CD4-positive, alpha-beta T cell (primary cell): Measurements from ENCODE around the gene COA6. TPM values are rescaled to one million over a fixed set of nuclear protein-coding genes. Genes with fewer than 3 reads are reported as not detected.
A peak's percentile ranks its signal among the peaks of the same experiment; 100 is the strongest.
"Not testable (repeated sequence)": the region's sequence is repeated elsewhere in the genome, so short reads cannot be mapped to it uniquely, and the experiment has no call there.

ENCODE experiments used
- ATAC-seq: fragments of 200-7000 bp; cut with Tn5 transposase; one replicate; pipeline ENCODE4 v1.10.0; 2022; ENCODE audit warnings: mild to moderate bottlenecking; ENCODE audit not compliant: poor library complexity
- CTCF ChIA-PET: fragments of 350-600 bp; sonication (Branson Sonifier 250); formaldehyde crosslinking; loops from one replicate; lab custom pipeline; 2021; ENCODE audit warnings: antibody characterized with exemption, inconsistent platforms; lab: Charles Lee
- POLR2A ChIA-PET: fragments of 350-600 bp; sonication (Branson Sonifier 250); formaldehyde crosslinking; loops from one replicate; lab custom pipeline; 2021; ENCODE audit warnings: antibody characterized with exemption, inconsistent platforms; lab: Charles Lee
- DNase-seq, 14 experiments: peaks; one replicate each; pipeline ENCODE4 v3.0.0-alpha.2; 2013 to 2020; ENCODE audit warnings: mixed read lengths in 2 of 14
- H3K27ac ChIP-seq, 2 donors: one replicate each; pipeline versions ENCODE4 v1.5.1 to v1.7.0; 2013; ENCODE audit warnings: low read length in 2 of 2, low read depth in 1 of 2, mild to moderate bottlenecking in 1 of 2
- H3K27me3 ChIP-seq, 2 experiments: 1 replicate in 1 of 2; 2 replicates in 1 of 2; pipeline versions ENCODE4 v1.6.1 to v1.7.0; 2013; ENCODE audit warnings: low read length in 2 of 2, control low read depth in 1 of 2, mild to moderate bottlenecking in 1 of 2, moderate library complexity in 1 of 2; ENCODE audit not compliant: insufficient read depth in 2 of 2, control insufficient read depth in 1 of 2
- H3K36me3 ChIP-seq: one replicate; pipeline ENCODE4 v1.6.1; 2013; ENCODE audit warnings: low read length, control low read depth; ENCODE audit not compliant: insufficient read depth
- H3K4me1 ChIP-seq: one replicate; pipeline ENCODE4 v1.6.1; 2013; ENCODE audit warnings: low read length, control low read depth; ENCODE audit not compliant: insufficient read depth
- H3K4me3 ChIP-seq: one replicate; pipeline ENCODE4 v1.5.1; 2013; ENCODE audit warnings: mild to moderate bottlenecking, low read length, moderate library complexity
- H3K9me3 ChIP-seq, 2 experiments: 1 replicate in 1 of 2; 2 replicates in 1 of 2; pipeline versions ENCODE4 v1.6.1 to v1.7.0; 2013; ENCODE audit warnings: low read length in 2 of 2, mild to moderate bottlenecking in 2 of 2, control low read depth in 1 of 2, moderate library complexity in 1 of 2; ENCODE audit not compliant: control insufficient read depth in 1 of 2, insufficient read depth in 1 of 2
- H3K27ac Mint-ChIP-seq: one replicate; pipeline ENCODE4 v1.8.0; 2020; ENCODE audit warnings: mixed read lengths
- H3K27me3 Mint-ChIP-seq: one replicate; pipeline ENCODE4 v1.8.0; 2021; ENCODE audit warnings: mixed read lengths
- H3K36me3 Mint-ChIP-seq: one replicate; pipeline ENCODE4 v1.8.0; 2021; ENCODE audit warnings: low read depth, mixed read lengths
- H3K4me1 Mint-ChIP-seq: one replicate; pipeline ENCODE4 v1.8.0; 2021; ENCODE audit warnings: low read depth, mixed read lengths
- H3K4me3 Mint-ChIP-seq: one replicate; pipeline ENCODE4 v1.8.0; 2020; ENCODE audit warnings: mild to moderate bottlenecking, mixed read lengths
- H3K9me3 Mint-ChIP-seq: one replicate; pipeline ENCODE4 v1.8.0; 2020; ENCODE audit warnings: mixed read lengths
- CTCF ChIP-seq: fragments of 200-600 bp; IDR thresholded peaks from one replicate; pipeline ENCODE4 v1.8.0; 2022; ENCODE audit warnings: antibody characterized with exemption, mild to moderate bottlenecking
- intact Hi-C, 2 experiments: fragments of 100-400 bp; cut with DNase I in 1 of 2; cut with micrococcal nuclease in 1 of 2; formaldehyde crosslinking; loops; one replicate each; pipeline versions ENCODE4 v1.15.1 to v1.9.0; 2023 to 2025; cut with DNase I, micrococcal nuclease
- total RNA-seq, 174 experiments: library from RNA in 2 of 174; stranded (reverse) in 2 of 174; gene quantifications; one replicate each; pipeline ENCODE4 v1.2.3 and lab custom pipeline; 2021 to 2026

The COA6 gene
- total RNA-seq, 2 experiments from 2014 or later = 10.0 to 12.2 TPM

DNA sequence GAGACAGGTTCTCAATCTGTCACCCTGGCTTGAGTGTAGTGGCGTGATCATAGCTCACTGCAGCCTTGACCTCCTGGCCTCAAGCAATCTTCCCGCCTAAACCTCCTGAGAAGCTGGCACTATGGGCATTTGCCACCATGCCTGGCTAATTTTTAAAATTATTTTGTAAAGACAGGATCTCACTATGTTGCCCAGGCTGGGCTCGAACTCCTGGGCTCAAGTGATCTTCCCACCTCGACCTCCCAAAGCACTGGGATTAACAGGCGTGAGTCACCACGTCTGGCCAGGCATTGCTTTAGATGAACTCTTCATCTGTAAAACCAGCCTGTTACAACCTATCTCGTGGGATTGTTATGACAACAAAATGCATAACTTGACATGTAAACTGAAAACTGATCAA, 2.4 kb downstream of the COA6 start:
- peaks cover 69% of the 10 kb centered on the region for H3K4me1 Mint-ChIP-seq
- Histone ChIP-seq H3K27me3 (no peaks in the 10 kb centered on the region), H3K27ac (no peak overlapping the region), H3K36me3 (peaks cover 39% of the 10 kb centered on the region), H3K4me3 (no peak overlapping the region), H3K4me1 (peaks cover 31% of the 10 kb centered on the region), H3K9me3 (no peaks in the 10 kb centered on the region)
- peak overlapping the region; percentile 74 for H3K4me3 Mint-ChIP-seq
- no peak for ATAC-seq
- H3K27me3 Mint-ChIP-seq = no peaks in the 10 kb centered on the region
- peak overlapping the region; percentile 71 for H3K27ac Mint-ChIP-seq
- ChIA-PET POLR2A (no interaction called here), CTCF (no interaction called here)
- peaks cover 76% of the 10 kb centered on the region for H3K36me3 Mint-ChIP-seq
- intact Hi-C loops = loop anchor here (2.0 to 10.0 kb wide), 3 partner anchors 51 to 949 kb away; partner anchors contain the start of genes TARBP1 (in 2 of the 2), ARID4B (in 1 of the 2) and GGPS1 (in 1 of the 2)
- H3K9me3 Mint-ChIP-seq = no peaks in the 10 kb centered on the region
- no peak for DNase-seq
- TF ChIP-seq CTCF = no peak

DNA sequence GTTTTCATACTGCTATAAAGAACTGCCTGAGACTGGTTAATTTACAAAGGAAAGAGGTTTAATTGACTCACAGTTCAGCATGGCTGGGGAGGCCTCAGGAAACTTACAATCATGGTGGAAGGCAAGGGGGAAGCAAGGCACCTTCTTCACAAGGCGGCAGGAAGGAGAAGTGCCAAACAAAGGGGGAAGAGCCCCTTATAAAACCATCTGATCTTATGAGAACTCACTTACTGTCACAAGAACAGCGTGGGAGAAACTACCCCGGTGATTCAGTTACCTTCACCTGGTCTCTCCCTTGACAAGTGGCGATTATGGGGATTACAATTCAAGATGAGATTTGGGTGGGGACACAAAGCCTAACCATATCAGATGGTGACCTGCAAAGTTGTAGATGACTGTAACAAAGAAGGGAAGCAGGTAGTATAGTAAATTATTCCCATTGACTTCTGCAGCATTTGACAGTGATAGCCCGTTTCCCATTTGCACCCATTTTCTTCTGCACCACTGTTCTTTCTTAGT, 6.4 kb downstream of the COA6 start:
- POLR2A ChIA-PET = interaction anchor here (0.7 kb wide), 1 partner anchor 11 kb away, joined by 3 read pairs; no protein-coding TSS in a partner anchor
- not testable (repeated sequence) for H3K9me3 ChIP-seq, ATAC-seq, H3K9me3 Mint-ChIP-seq, H3K27me3 ChIP-seq, H3K27ac ChIP-seq, H3K4me3 ChIP-seq, DNase-seq, H3K27me3 Mint-ChIP-seq, H3K4me3 Mint-ChIP-seq
- Histone ChIP-seq H3K36me3 (peaks cover 67% of the 10 kb centered on the region), H3K4me1 (peaks cover 24% of the 10 kb centered on the region)
- Mint-ChIP-seq H3K4me1 (peaks cover 50% of the 10 kb centered on the region), H3K36me3 (peaks cover 90% of the 10 kb centered on the region), H3K27ac (peak overlapping the region; percentile 4)
- CTCF ChIA-PET = interaction anchor here (0.7 kb wide), 1 partner anchor 1361 kb away, joined by 3 read pairs; no protein-coding TSS in a partner anchor
- intact Hi-C loops = loop anchor here (10.0 kb wide), 2 partner anchors 95 to 945 kb away; partner anchors contain the start of genes TARBP1 (in 2 of the 2), ARID4B (in 1 of the 2) and GGPS1 (in 1 of the 2)

DNA sequence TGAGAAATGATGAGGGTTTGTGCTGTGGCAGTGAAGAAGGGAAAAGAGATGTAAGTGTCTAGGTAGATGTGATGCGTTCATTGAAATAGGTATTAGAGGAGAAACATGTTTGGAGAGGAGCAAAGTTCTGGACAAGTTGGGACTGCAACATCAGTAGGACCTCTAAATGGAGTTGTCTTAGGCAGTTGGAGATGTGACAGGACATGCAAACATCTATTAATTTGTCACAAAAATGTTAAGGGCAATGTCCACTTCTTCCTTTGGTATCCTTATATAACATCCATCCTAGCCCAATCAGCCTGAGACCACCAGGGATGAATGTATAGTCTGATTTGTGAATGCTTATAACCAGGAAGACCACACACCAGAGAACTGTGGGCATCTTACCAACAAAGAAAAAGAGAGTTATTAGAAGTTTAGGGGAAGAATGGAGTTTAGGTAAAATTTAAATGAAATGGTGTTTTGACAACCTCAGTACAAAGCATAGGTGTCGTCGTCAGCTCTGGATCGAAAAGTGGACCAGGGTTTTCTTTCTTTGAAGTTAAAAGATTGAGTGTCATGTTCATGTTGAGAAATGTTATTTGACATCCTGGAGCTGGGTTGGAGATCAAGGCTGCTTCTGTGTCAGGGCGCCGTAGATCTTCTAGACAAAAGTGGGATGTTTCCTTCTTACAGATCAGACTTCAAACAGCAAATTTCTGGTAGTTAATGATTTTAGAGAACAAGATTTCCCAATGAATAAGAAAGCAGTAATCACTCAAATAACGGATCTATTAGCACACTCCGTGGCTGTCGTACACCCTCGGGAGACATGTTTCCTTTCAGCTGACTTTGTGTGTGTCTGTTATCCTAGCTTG, 8.7 kb downstream of the COA6 start:
- H3K4me1 Mint-ChIP-seq = peaks cover 37% of the 10 kb centered on the region
- H3K4me1 ChIP-seq = peaks cover 8% of the 10 kb centered on the region
- H3K4me3 ChIP-seq = no peak overlapping the region
- H3K27me3 ChIP-seq = no peaks in the 10 kb centered on the region
- H3K27ac Mint-ChIP-seq = peak overlapping the region; percentile 38
- ChIA-PET POLR2A (interaction anchor here (1.3 kb wide), 1 partner anchor 9 kb away, joined by 5 read pairs; the partner anchor contains the start of gene COA6), CTCF (interaction anchor here (1.6 kb wide), 1 partner anchor 13 kb away, joined by 3 read pairs; no protein-coding TSS in a partner anchor)
- no peaks in the 10 kb centered on the region for H3K27me3 Mint-ChIP-seq
- no peak for TF ChIP-seq CTCF
- peaks cover 52% of the 10 kb centered on the region for H3K36me3 ChIP-seq
- DNase-seq = no peak
- no peak overlapping the region for H3K4me3 Mint-ChIP-seq
- intact Hi-C loops = no loop called here
- no peaks in the 10 kb centered on the region for H3K9me3 ChIP-seq
- H3K27ac ChIP-seq = no peak overlapping the region
- H3K9me3 Mint-ChIP-seq = no peaks in the 10 kb centered on the region
- ATAC-seq = no peak
- H3K36me3 Mint-ChIP-seq = peaks cover 86% of the 10 kb centered on the region
